Measurements from ENCODE around the gene KDM8.

The KDM8 gene

GRCh38 chr16:27224741-27225300, 21.5 kb downstream of the KDM8 start:
- H3K4me3 ChIP-seq (ENCODE audit: low read length): no peak overlapping the region
- H3K4me2 ChIP-seq (ENCODE audit: low read depth, low read length): peak overlapping the region; percentile 98; the same call in 1 of the 2 replicates
- no peaks in the 10 kb centered on the region for H3K27me3 ChIP-seq (replicated peaks; ENCODE audit: insufficient read depth, low read length)
- no peaks in the 10 kb centered on the region for H3K9me3 ChIP-seq (replicated peaks; ENCODE audit: insufficient read depth, low read length)
- H3K9me2 ChIP-seq (replicated peaks; ENCODE audit: insufficient read depth, low read length): no peaks in the 10 kb centered on the region
- H2AFZ ChIP-seq (ENCODE audit: low read length): 0 out of 2 replicates have a peak overlapping the region, but pooled peaks have one; percentile 56
- DNase-seq: no peak
- H3K36me3 ChIP-seq (replicated peaks; ENCODE audit: insufficient read depth, low read length): no peaks in the 10 kb centered on the region
- H3F3A ChIP-seq (ENCODE audit: insufficient read depth, low read length): peaks cover 21% of the 10 kb centered on the region
- no peak for TF ChIP-seq EZH2 (optimal IDR thresholded peaks at IDR 0.05; ENCODE audit: low read depth, low read length)
- no peak for TF ChIP-seq EZH2phosphoT487 (IDR thresholded peaks at IDR 0.05; ENCODE audit: low read length)
- TF ChIP-seq CTCF (IDR thresholded peaks at IDR 0.05; ENCODE audit: low read length): no peak
- H3K79me2 ChIP-seq (ENCODE audit: low read length): no peaks in the 10 kb centered on the region
- H3K9ac ChIP-seq (ENCODE audit: low read length): no peak overlapping the region
- H3K4me1 ChIP-seq (ENCODE audit: low read length): peaks cover 27% of the 10 kb centered on the region
- H3K27ac ChIP-seq (ENCODE audit: low read length): peak overlapping the region; percentile 91; the same call in 1 of the 2 replicates
- H4K20me1 ChIP-seq (ENCODE audit: insufficient read depth, low read length): no peaks in the 10 kb centered on the region

GRCh38 chr16:27225536-27226360, 22.4 kb downstream of the KDM8 start:
- H3K9ac ChIP-seq (ENCODE audit: low read length): peak overlapping the region; percentile 50; the same call in 1 of the 2 replicates
- H3K79me2 ChIP-seq (ENCODE audit: low read length): no peaks in the 10 kb centered on the region
- TF ChIP-seq EZH2phosphoT487 (IDR thresholded peaks at IDR 0.05; ENCODE audit: low read length): no peak
- no peak for TF ChIP-seq EZH2 (optimal IDR thresholded peaks at IDR 0.05; ENCODE audit: low read depth, low read length)
- peak; percentile 48 for TF ChIP-seq CTCF (IDR thresholded peaks at IDR 0.05; ENCODE audit: low read length)
- H3K4me3 ChIP-seq (ENCODE audit: low read length): peak overlapping the region; percentile 56
- peak overlapping the region; percentile 91 for H3K27ac ChIP-seq (ENCODE audit: low read length)
- peaks cover 21% of the 10 kb centered on the region for H3F3A ChIP-seq (ENCODE audit: insufficient read depth, low read length)
- H3K4me1 ChIP-seq (ENCODE audit: low read length): peaks cover 29% of the 10 kb centered on the region
- H3K4me2 ChIP-seq (ENCODE audit: low read depth, low read length): peak overlapping the region; percentile 98
- no peaks in the 10 kb centered on the region for H3K9me3 ChIP-seq (replicated peaks; ENCODE audit: insufficient read depth, low read length)
- H3K36me3 ChIP-seq (replicated peaks; ENCODE audit: insufficient read depth, low read length): no peaks in the 10 kb centered on the region
- H2AFZ ChIP-seq (ENCODE audit: low read length): peak overlapping the region; percentile 56
- no peaks in the 10 kb centered on the region for H3K27me3 ChIP-seq (replicated peaks; ENCODE audit: insufficient read depth, low read length)
- H3K9me2 ChIP-seq (replicated peaks; ENCODE audit: insufficient read depth, low read length): no peaks in the 10 kb centered on the region
- DNase-seq: peak; percentile 94
- H4K20me1 ChIP-seq (ENCODE audit: insufficient read depth, low read length): no peaks in the 10 kb centered on the region

- peak overlapping the region; percentile 98 for H3K4me2 ChIP-seq (ENCODE audit: low read depth, low read length)
- no peaks in the 10 kb centered on the region for H3K9me2 ChIP-seq (replicated peaks; ENCODE audit: insufficient read depth, low read length)
- H3K27me3 ChIP-seq (replicated peaks; ENCODE audit: insufficient read depth, low read length): no peaks in the 10 kb centered on the region
- H4K20me1 ChIP-seq (ENCODE audit: insufficient read depth, low read length): no peaks in the 10 kb centered on the region
- no peaks in the 10 kb centered on the region for H3K36me3 ChIP-seq (replicated peaks; ENCODE audit: insufficient read depth, low read length)
- H3F3A ChIP-seq (ENCODE audit: insufficient read depth, low read length): peaks cover 28% of the 10 kb centered on the region
- DNase-seq: peak; percentile 9
- H2AFZ ChIP-seq (ENCODE audit: low read length): peak overlapping the region; percentile 56
- H3K9ac ChIP-seq (ENCODE audit: low read length): peak overlapping the region; percentile 50
- TF ChIP-seq EZH2phosphoT487 (IDR thresholded peaks at IDR 0.05; ENCODE audit: low read length) (no peak), EZH2 (optimal IDR thresholded peaks at IDR 0.05; ENCODE audit: low read depth, low read length) (no peak), CTCF (IDR thresholded peaks at IDR 0.05; ENCODE audit: low read length) (no peak)
- H3K27ac ChIP-seq (ENCODE audit: low read length): peak overlapping the region; percentile 91
- H3K79me2 ChIP-seq (ENCODE audit: low read length): no peaks in the 10 kb centered on the region
- H3K9me3 ChIP-seq (replicated peaks; ENCODE audit: insufficient read depth, low read length): no peaks in the 10 kb centered on the region
- H3K4me1 ChIP-seq (ENCODE audit: low read length): peaks cover 37% of the 10 kb centered on the region
- peak overlapping the region; percentile 56 for H3K4me3 ChIP-seq (ENCODE audit: low read length)
Observed at GRCh38 chr16:27226476-27226875, 23.1 kb downstream of the KDM8 start.
